Breast epithelium (tissue), 4 donors: ENCODE results near the gene ARPP21. TPM values are rescaled to one million over a fixed set of nuclear protein-coding genes. Genes with fewer than 3 reads are reported as not detected.

Experiments used
- DNase-seq, 2 donors: peaks; one replicate each; pipeline ENCODE4 v3.0.0-alpha.2; 2019; ENCODE audit warnings: low spot score in 2 of 2
- H3K27ac ChIP-seq, 2 donors: fragments of 200-600 bp; sonication (generic) in 1 of 2; one replicate each; pipeline ENCODE4 v1.5.1; 2016 to 2019; ENCODE audit warnings: mild to moderate bottlenecking in 1 of 2
- H3K27me3 ChIP-seq, 2 donors: fragments of 200-600 bp; sonication (generic) in 1 of 2; one replicate each; pipeline versions ENCODE4 v1.5.1 to v1.6.0; 2017 to 2019; ENCODE audit warnings: control low read depth in 1 of 2, mild to moderate bottlenecking in 1 of 2
- H3K36me3 ChIP-seq: fragments of 200-600 bp; one replicate; pipeline ENCODE4 v1.5.1; 2019
- H3K4me1 ChIP-seq, 2 donors: fragments of 200-600 bp; sonication (generic); one replicate each; pipeline ENCODE4 v1.5.1; 2016 to 2019; ENCODE audit warnings: control low read depth in 1 of 2
- H3K4me3 ChIP-seq, 3 donors: fragments of 200-600 bp; sonication (generic); 1 replicate in 2 of 3; 2 replicates in 1 of 3; pipeline ENCODE4 v1.5.1; 2016 to 2019; ENCODE audit warnings: mild to moderate bottlenecking in 3 of 3, moderate library complexity in 2 of 3
- H3K9me3 ChIP-seq, 2 donors: fragments of 200-600 bp; sonication (generic) in 1 of 2; one replicate each; pipeline ENCODE4 v1.5.1; 2016 to 2019; ENCODE audit warnings: control low read depth in 1 of 2
- POLR2A ChIP-seq: fragments of 450-650 bp; IDR thresholded peaks from one replicate; pipeline ENCODE4 v1.6.1; 2016; ENCODE audit warnings: antibody characterized with exemption, mild to moderate bottlenecking, moderate library complexity
- POLR2AphosphoS5 ChIP-seq, 3 donors: sonication (generic); formaldehyde crosslinking; IDR thresholded peaks; one replicate each; pipeline ENCODE4 v1.6.1; 2017; ENCODE audit warnings: antibody characterized with exemption in 3 of 3
- intact Hi-C: fragments of 100-400 bp; cut with DNase I; formaldehyde crosslinking; loops from one replicate; pipeline ENCODE4 v1.15.1; 2023; ENCODE audit warnings: low total_unique reads
- total RNA-seq, 3 donors: library from RNA; depleted of rRNA; stranded (reverse); fragments of >200 nt; gene quantifications; one replicate each; pipeline ENCODE4 v1.1.0, GENCODE V29; 2016
- TF ChIP-seq, protein P1 (sequence below), 3 donors: fragments of 450-650 bp; IDR thresholded peaks; one replicate each; pipeline ENCODE4 v1.5.1; 2016 to 2017; ENCODE audit warnings: antibody characterized with exemption in 3 of 3, mild to moderate bottlenecking in 3 of 3, moderate library complexity in 3 of 3

ARPP21 gene
- total RNA-seq, 3 donors from 2014 or later, result 0.16 TPM; not detected in 2

DNA sequence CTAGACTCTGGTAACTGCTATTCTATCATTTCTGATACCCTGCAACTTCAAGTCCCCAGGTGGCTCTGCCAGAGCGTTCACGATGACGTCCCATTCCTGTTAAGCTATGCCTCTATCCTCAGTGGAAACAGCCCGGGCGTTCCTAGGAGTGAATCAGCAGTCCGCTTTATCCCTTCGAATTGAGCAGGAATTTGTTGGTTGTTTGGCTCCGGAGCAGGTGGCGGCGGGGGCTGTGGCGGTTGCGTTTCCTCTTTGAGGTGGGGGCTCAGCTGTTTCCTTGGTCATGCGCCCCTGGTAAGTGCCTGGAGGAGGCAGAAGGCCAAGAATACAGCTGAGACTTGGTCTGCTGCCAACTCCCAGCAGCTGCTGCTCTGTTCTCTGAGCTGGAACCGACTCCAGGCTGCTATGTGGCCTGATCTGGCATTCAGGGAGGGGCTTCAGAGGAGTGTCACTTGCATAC lies 25.2 kb downstream of the ARPP21 start:
- no peak overlapping the region for H3K4me3 ChIP-seq
- DNase-seq, result no peak

DNA sequence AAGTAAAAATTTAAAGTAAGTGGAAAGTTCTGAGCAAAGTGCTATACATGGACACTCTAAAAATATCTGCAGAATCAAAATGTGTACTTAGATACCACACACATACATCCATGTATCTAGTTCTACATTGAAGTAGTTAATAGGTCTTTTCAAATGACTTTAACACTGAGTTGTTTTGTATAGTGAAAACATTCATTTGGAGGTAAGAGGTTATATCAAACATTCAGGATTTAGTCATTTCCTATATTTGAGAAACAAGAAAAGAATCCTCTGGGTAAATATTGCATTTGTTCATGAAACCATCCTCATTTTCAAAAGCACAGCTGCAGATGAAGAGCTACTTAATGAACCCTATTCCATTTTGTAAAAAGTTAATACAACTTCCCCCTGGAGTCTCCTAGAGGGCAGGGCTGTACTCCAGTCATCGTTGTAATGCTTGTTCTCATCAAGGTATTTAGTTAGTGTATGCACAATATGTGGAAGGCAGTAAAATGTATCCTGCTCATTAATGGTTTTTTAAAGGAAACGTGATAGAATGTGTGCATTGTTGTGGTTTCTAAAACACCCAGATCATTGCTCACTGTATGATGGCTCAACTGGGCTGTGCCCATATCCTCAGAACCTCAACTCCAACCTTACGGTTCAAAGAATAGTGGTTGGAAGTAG lies 26.2 kb downstream of the ARPP21 start:
- H3K9me3 ChIP-seq, result no peaks in the 10 kb centered on the region
- no peak overlapping the region for H3K27ac ChIP-seq
- no peaks in the 10 kb centered on the region for H3K27me3 ChIP-seq
- DNase-seq, result no peak
- no peaks in the 10 kb centered on the region for H3K4me1 ChIP-seq
- no peak for TF ChIP-seq POLR2AphosphoS5 (IDR thresholded peaks at IDR 0.05)
- TF ChIP-seq, protein P1, sequence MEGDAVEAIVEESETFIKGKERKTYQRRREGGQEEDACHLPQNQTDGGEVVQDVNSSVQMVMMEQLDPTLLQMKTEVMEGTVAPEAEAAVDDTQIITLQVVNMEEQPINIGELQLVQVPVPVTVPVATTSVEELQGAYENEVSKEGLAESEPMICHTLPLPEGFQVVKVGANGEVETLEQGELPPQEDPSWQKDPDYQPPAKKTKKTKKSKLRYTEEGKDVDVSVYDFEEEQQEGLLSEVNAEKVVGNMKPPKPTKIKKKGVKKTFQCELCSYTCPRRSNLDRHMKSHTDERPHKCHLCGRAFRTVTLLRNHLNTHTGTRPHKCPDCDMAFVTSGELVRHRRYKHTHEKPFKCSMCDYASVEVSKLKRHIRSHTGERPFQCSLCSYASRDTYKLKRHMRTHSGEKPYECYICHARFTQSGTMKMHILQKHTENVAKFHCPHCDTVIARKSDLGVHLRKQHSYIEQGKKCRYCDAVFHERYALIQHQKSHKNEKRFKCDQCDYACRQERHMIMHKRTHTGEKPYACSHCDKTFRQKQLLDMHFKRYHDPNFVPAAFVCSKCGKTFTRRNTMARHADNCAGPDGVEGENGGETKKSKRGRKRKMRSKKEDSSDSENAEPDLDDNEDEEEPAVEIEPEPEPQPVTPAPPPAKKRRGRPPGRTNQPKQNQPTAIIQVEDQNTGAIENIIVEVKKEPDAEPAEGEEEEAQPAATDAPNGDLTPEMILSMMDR (IDR thresholded peaks at IDR 0.05), result no peak
- intact Hi-C loops, result no loop called here
- no peak overlapping the region for H3K4me3 ChIP-seq
- no peaks in the 10 kb centered on the region for H3K36me3 ChIP-seq

More for the DNA sequence above, 25.2 kb downstream of the ARPP21 start:
- intact Hi-C loops, result no loop called here
- H3K36me3 ChIP-seq, result no peaks in the 10 kb centered on the region
- H3K9me3 ChIP-seq, result no peaks in the 10 kb centered on the region
- no peaks in the 10 kb centered on the region for H3K27me3 ChIP-seq
- H3K27ac ChIP-seq, result no peak overlapping the region
- TF ChIP-seq POLR2A (no peak), POLR2AphosphoS5 (IDR thresholded peaks at IDR 0.05) (no peak)
- TF ChIP-seq, protein P1 (IDR thresholded peaks at IDR 0.05), result no peak
- H3K4me1 ChIP-seq, result no peaks in the 10 kb centered on the region

DNA sequence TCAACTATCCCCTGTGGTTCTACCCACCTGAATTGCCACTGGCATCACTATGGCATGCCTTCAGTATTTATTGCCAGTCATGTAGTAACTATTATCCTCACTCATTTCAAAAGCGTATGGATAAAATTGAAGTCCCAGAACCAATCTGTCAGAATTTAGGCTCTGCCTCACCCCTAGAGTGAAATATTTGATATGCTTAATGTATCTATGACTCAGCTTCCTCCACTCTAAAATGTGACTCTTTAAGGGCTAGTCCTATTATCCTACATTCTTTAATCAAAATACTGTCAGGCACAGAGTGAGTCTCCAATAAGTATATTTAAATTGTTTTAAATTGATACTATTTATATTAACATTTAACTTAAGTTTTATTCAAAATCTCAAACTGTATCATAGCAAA lies 27.6 kb downstream of the ARPP21 start:
- TF ChIP-seq, protein P1 (IDR thresholded peaks at IDR 0.05), result no peak
- no peak for TF ChIP-seq POLR2A
- TF ChIP-seq POLR2AphosphoS5 (IDR thresholded peaks at IDR 0.05), result no peak

DNA sequence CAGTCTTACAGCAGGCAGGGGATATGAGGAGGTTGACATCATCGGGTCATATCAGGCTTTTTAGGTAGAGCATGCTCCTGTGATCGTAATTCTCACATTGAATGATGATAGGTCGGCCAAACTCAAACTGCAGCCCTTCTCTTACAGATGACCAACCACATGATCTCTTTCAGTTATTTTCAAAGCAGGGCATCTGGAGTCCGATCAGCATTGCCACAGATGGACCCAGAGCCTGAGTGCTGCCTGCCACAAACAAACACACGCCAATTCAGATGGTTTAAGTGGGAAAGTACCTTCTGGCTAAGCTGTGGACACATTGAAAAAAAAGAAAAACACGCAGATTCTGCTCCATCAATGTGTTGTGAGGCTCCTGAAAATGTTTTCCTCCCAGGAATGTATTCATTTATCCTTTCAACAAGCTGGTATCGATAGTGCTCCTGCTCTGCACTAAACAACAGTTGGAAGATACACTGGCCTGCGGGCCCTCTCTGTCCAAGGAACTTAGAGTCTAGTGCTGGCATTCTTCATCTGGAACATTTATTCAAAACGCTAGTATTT lies 31.2 kb downstream of the ARPP21 start:
- Histone ChIP-seq H3K4me3 (no peak overlapping the region), H3K27me3 (no peaks in the 10 kb centered on the region), H3K4me1 (no peaks in the 10 kb centered on the region), H3K9me3 (no peaks in the 10 kb centered on the region), H3K27ac (no peak overlapping the region), H3K36me3 (no peaks in the 10 kb centered on the region)
- DNase-seq, result no peak
- intact Hi-C loops, result loop anchor here (5.0 kb wide), 1 partner anchor 1568 kb away; no protein-coding TSS in a partner anchor
- TF ChIP-seq, protein P1 (IDR thresholded peaks at IDR 0.05), result no peak
- TF ChIP-seq POLR2AphosphoS5 (IDR thresholded peaks at IDR 0.05), result no peak
- no peak for TF ChIP-seq POLR2A

More for the DNA sequence above, 27.6 kb downstream of the ARPP21 start:
- Histone ChIP-seq H3K27ac (no peak overlapping the region), H3K27me3 (no peaks in the 10 kb centered on the region), H3K9me3 (no peaks in the 10 kb centered on the region), H3K36me3 (no peaks in the 10 kb centered on the region), H3K4me1 (no peaks in the 10 kb centered on the region), H3K4me3 (no peak overlapping the region)
- DNase-seq, result no peak
- intact Hi-C loops, result no loop called here

DNA sequence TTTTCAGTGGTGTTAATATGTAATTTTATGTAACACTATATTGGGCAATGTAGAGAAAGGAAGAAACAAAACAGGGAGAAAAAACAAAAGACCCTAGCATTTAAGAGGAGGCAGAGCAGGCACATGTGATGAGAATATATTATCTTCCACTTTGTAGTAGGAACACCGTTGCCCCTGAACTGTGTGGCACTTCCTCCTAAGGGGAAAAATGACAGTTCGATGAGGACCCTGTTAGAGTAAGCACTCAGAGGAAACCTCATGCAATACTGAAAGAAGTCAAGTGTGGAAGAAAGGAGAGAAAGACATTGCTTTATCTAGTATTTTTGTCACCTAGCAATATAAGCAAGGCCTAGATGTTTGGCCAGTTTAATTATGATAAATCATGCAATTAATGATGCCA lies 32.2 kb downstream of the ARPP21 start:
- intact Hi-C loops, result loop anchor here (5.0 kb wide), 1 partner anchor 1569 kb away; no protein-coding TSS in a partner anchor
- DNase-seq, result no peak

More for the DNA sequence above, 32.2 kb downstream of the ARPP21 start:
- no peak overlapping the region for H3K4me3 ChIP-seq
- no peaks in the 10 kb centered on the region for H3K9me3 ChIP-seq
- no peaks in the 10 kb centered on the region for H3K27me3 ChIP-seq
- no peaks in the 10 kb centered on the region for H3K4me1 ChIP-seq
- H3K27ac ChIP-seq, result no peak overlapping the region
- H3K36me3 ChIP-seq, result no peaks in the 10 kb centered on the region
- TF ChIP-seq, protein P1 (IDR thresholded peaks at IDR 0.05), result no peak
- TF ChIP-seq POLR2AphosphoS5 (IDR thresholded peaks at IDR 0.05) (no peak), POLR2A (no peak)
